ENCODE measurements around the gene MCHR1.
"Not testable (repeated sequence)": the region's sequence is repeated elsewhere in the genome, so short reads cannot be mapped to it uniquely, and the experiment has no call there.

DNA sequence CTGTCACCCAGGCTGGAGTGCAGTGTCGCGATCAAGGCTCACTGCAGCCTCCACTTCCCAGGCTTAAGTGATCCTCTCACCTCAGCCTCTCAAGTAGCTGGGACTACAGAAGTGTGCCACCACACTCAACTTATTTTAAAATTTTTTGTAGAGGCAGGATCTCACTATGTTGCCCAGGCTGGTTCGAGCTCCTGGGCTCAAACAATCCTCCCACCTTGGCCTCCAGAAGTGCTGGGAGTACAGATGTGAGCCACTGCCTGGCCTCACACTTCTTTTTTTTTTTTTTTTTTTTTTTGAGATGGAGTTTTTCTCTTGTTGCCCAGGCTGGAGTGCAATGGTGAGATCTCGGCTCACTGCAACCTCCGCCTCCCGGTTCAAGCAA lies 40.9 kb downstream of the MCHR1 start:
- TF ChIP-seq CTCF, POLR2A, EP300 (IDR thresholded peaks at IDR 0.05): not testable (repeated sequence)
